Measurements from ENCODE around the gene EVA1C.
"Not testable (repeated sequence)": the region's sequence is repeated elsewhere in the genome, so short reads cannot be mapped to it uniquely, and the experiment has no call there.

EVA1C gene

GRCh38 chr21:32377991-32378390, 34.5 kb upstream of the EVA1C start:
- Histone ChIP-seq H3K27me3 (ENCODE audit: low read depth, low read length) (no peaks in the 10 kb centered on the region), H3K4me1 (ENCODE audit: control insufficient read depth in 1 of 2, insufficient read depth in 2 of 2, low read length in 2 of 2) (no peaks in the 10 kb centered on the region), H3K4me3 (ENCODE audit: low read depth in 1 of 2, low read length in 2 of 2) (no peak overlapping the region), H3K27ac (ENCODE audit: low read length) (no peak overlapping the region), H3K9me3 (ENCODE audit: control insufficient read depth in 1 of 2, low read length in 2 of 2) (no peaks in the 10 kb centered on the region), H3K36me3 (ENCODE audit: control insufficient read depth in 1 of 2, insufficient read depth in 2 of 2, low read length in 2 of 2) (peaks cover 29 to 46% of the 10 kb centered on the region in 2 donors)

DNA sequence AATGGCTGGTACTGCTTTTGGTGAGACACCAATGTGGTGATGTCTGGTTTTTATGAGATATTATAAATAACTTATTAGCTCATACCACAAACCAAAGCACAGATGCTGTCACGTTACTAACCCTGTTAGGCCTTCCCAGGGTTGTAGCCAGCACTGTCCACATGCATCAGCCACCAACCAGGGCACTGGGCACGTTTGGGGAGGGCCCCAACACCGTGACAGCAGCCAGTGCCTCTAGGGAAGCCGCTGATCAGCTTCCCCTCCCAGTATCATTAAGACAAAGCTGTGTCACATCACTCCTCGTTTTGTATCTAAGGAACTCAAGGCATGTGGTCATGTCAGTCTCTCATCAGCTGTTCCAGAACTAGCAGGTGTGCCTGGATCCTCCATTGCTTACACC, 33.5 kb upstream of the EVA1C start:
- Histone ChIP-seq H3K36me3 (ENCODE audit: control insufficient read depth in 1 of 2, insufficient read depth in 2 of 2, low read length in 2 of 2) (peaks cover 38 to 56% of the 10 kb centered on the region in 2 donors), H3K9me3 (ENCODE audit: control insufficient read depth in 1 of 2, low read length in 2 of 2) (no peaks in the 10 kb centered on the region), H3K4me1 (ENCODE audit: control insufficient read depth in 1 of 2, insufficient read depth in 2 of 2, low read length in 2 of 2) (no peaks in the 10 kb centered on the region), H3K27ac (ENCODE audit: low read length) (no peak overlapping the region), H3K4me3 (ENCODE audit: low read depth in 1 of 2, low read length in 2 of 2) (no peak overlapping the region), H3K27me3 (ENCODE audit: low read depth, low read length) (no peaks in the 10 kb centered on the region)

DNA sequence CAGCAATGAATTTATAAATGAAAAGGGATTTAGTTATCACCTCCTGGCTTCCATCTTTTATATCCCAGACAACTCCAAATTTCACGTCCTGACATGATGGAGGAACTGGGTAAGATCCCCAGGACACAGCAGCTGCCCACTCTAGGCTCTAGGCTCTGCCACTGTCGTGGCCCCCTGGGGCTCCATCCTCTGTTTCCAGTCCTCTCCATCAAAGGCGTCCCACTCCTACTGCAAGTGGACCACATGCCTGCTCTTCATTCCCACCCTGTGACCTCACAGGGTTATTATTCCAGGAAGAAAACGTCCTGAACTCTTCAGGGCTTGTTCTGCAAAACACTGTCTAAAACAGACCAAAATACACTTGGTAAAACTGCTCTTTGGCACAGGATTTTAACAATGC, 31.6 kb upstream of the EVA1C start:
- H3K27ac ChIP-seq (ENCODE audit: low read length) = no peak overlapping the region
- H3K36me3 ChIP-seq (ENCODE audit: control insufficient read depth in 1 of 2, insufficient read depth in 2 of 2, low read length in 2 of 2) = peaks cover 40 to 62% of the 10 kb centered on the region in 2 donors
- H3K9me3 ChIP-seq (ENCODE audit: control insufficient read depth in 1 of 2, low read length in 2 of 2) = no peaks in the 10 kb centered on the region
- H3K4me1 ChIP-seq (ENCODE audit: control insufficient read depth in 1 of 2, insufficient read depth in 2 of 2, low read length in 2 of 2) = no peaks in the 10 kb centered on the region
- no peak overlapping the region for H3K4me3 ChIP-seq (ENCODE audit: low read depth in 1 of 2, low read length in 2 of 2)
- H3K27me3 ChIP-seq (ENCODE audit: low read depth, low read length) = no peaks in the 10 kb centered on the region

DNA sequence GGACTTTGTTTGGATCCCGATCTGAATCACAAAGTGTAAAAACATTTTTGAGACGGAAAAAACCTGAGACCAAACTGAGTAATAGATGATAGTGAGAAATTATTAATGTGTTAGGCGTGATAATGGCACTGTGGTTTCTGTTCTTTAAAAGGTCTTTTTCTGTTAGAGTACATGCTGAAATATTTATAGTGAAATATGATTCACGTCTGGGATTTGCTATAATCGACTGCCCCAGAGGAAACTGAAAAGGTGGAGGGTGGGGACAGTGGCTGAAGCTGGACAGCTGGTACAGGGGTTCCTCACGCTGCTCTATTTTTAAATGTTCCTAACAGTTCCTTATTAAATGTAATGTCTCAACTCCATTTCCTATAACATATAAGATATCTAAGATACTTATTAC, 30.9 kb upstream of the EVA1C start:
- no peaks in the 10 kb centered on the region for H3K27me3 ChIP-seq (ENCODE audit: low read depth, low read length)
- H3K36me3 ChIP-seq (ENCODE audit: control insufficient read depth in 1 of 2, insufficient read depth in 2 of 2, low read length in 2 of 2) = peaks cover 40 to 62% of the 10 kb centered on the region in 2 donors
- no peaks in the 10 kb centered on the region for H3K4me1 ChIP-seq (ENCODE audit: control insufficient read depth in 1 of 2, insufficient read depth in 2 of 2, low read length in 2 of 2)
- H3K27ac ChIP-seq (ENCODE audit: low read length) = no peak overlapping the region
- H3K9me3 ChIP-seq (ENCODE audit: control insufficient read depth in 1 of 2, low read length in 2 of 2) = no peaks in the 10 kb centered on the region
- H3K4me3 ChIP-seq (ENCODE audit: low read depth in 1 of 2, low read length in 2 of 2) = no peak overlapping the region

GRCh38 chr21:32382108-32382644, 30.3 kb upstream of the EVA1C start:
- Histone ChIP-seq H3K36me3 (ENCODE audit: control insufficient read depth in 1 of 2, insufficient read depth in 2 of 2, low read length in 2 of 2) (peaks cover 40 to 62% of the 10 kb centered on the region in 2 donors), H3K4me1 (ENCODE audit: control insufficient read depth in 1 of 2, insufficient read depth in 2 of 2, low read length in 2 of 2) (no peaks in the 10 kb centered on the region), H3K27me3 (ENCODE audit: low read depth, low read length) (no peaks in the 10 kb centered on the region), H3K4me3 (ENCODE audit: low read depth in 1 of 2, low read length in 2 of 2) (no peak overlapping the region), H3K27ac (ENCODE audit: low read length) (no peak overlapping the region), H3K9me3 (ENCODE audit: control insufficient read depth in 1 of 2, low read length in 2 of 2) (no peaks in the 10 kb centered on the region)

- H3K9me3 ChIP-seq (ENCODE audit: control insufficient read depth in 1 of 2, low read length in 2 of 2) = no peaks in the 10 kb centered on the region
- no peak overlapping the region for H3K4me3 ChIP-seq (ENCODE audit: low read depth in 1 of 2, low read length in 2 of 2)
- H3K36me3 ChIP-seq (ENCODE audit: control insufficient read depth in 1 of 2, insufficient read depth in 2 of 2, low read length in 2 of 2) = peaks cover 40 to 59% of the 10 kb centered on the region in 2 donors
- H3K4me1 ChIP-seq (ENCODE audit: control insufficient read depth in 1 of 2, insufficient read depth in 2 of 2, low read length in 2 of 2) = no peaks in the 10 kb centered on the region
- no peak overlapping the region for H3K27ac ChIP-seq (ENCODE audit: low read length)
- H3K27me3 ChIP-seq (ENCODE audit: low read depth, low read length) = no peaks in the 10 kb centered on the region
Observed at GRCh38 chr21:32383812-32384211, 28.7 kb upstream of the EVA1C start.

- peaks cover 0 to 2% of the 10 kb centered on the region in 2 donors for H3K4me1 ChIP-seq (ENCODE audit: control insufficient read depth in 1 of 2, insufficient read depth in 2 of 2, low read length in 2 of 2)
- no peaks in the 10 kb centered on the region for H3K9me3 ChIP-seq (ENCODE audit: control insufficient read depth in 1 of 2, low read length in 2 of 2)
- no peak overlapping the region for H3K4me3 ChIP-seq (ENCODE audit: low read depth in 1 of 2, low read length in 2 of 2)
- no peak overlapping the region for H3K27ac ChIP-seq (ENCODE audit: low read length)
- H3K27me3 ChIP-seq (ENCODE audit: low read depth, low read length) = no peaks in the 10 kb centered on the region
- H3K36me3 ChIP-seq (ENCODE audit: control insufficient read depth in 1 of 2, insufficient read depth in 2 of 2, low read length in 2 of 2) = peaks cover 27 to 39% of the 10 kb centered on the region in 2 donors
Observed at GRCh38 chr21:32386195-32386870, 26.2 kb upstream of the EVA1C start.

DNA sequence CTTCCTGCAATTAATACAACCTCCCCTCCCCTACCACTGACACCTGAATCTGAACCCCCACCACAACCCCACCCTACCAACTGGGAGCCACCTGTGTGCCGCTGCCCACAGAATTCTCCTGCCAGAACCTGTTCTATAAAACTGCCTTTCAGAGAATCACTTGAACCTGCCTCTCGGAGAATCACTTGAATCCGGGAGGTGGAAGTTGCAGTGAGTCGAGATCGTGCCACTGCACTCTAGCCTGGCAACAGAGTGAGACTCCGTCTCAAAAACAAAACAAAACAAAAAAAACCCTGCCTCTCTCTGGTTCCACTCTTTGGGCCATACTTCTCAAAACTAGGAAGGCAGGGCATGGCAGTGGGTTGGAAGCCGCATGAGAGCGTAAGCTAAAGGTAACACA, 25.4 kb upstream of the EVA1C start:
- no peaks in the 10 kb centered on the region for H3K27me3 ChIP-seq (ENCODE audit: low read depth, low read length)
- H3K9me3 ChIP-seq (ENCODE audit: control insufficient read depth in 1 of 2, low read length in 2 of 2) = no peaks in the 10 kb centered on the region
- peaks cover 0 to 9% of the 10 kb centered on the region in 2 donors for H3K4me1 ChIP-seq (ENCODE audit: control insufficient read depth in 1 of 2, insufficient read depth in 2 of 2, low read length in 2 of 2)
- no peak overlapping the region for H3K27ac ChIP-seq (ENCODE audit: low read length)
- H3K36me3 ChIP-seq (ENCODE audit: control insufficient read depth in 1 of 2, insufficient read depth in 2 of 2, low read length in 2 of 2) = peaks cover 27 to 31% of the 10 kb centered on the region in 2 donors
- no peak overlapping the region for H3K4me3 ChIP-seq (ENCODE audit: low read depth in 1 of 2, low read length in 2 of 2)

DNA sequence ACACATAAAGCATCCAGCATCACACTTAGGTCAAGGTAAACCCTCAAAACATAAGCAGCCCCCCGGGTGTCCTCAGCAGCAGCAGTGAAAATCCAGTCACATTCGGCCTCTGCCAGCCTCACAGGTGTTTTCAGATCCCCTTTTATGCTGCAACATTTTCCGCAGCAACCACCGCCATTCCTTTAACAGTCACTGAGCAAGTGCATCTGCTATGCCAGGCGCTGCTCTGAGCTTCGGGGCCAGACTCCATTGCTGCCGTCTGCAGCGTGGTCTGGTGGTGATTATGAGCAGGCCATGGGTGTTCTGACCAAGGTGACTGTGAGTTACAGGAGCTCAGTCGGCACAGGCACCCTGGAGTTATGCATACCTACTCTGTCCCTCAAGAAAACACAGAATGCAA, 24.2 kb upstream of the EVA1C start:
- Histone ChIP-seq H3K36me3 (ENCODE audit: control insufficient read depth in 1 of 2, insufficient read depth in 2 of 2, low read length in 2 of 2) (peaks cover 16 to 19% of the 10 kb centered on the region in 2 donors), H3K9me3 (ENCODE audit: control insufficient read depth in 1 of 2, low read length in 2 of 2) (no peaks in the 10 kb centered on the region), H3K27me3 (ENCODE audit: low read depth, low read length) (no peaks in the 10 kb centered on the region), H3K27ac (ENCODE audit: low read length) (no peak overlapping the region), H3K4me3 (ENCODE audit: low read depth in 1 of 2, low read length in 2 of 2) (no peak overlapping the region), H3K4me1 (ENCODE audit: control insufficient read depth in 1 of 2, insufficient read depth in 2 of 2, low read length in 2 of 2) (peaks cover 0 to 13% of the 10 kb centered on the region in 2 donors)

GRCh38 chr21:32389337-32390015, 23.0 kb upstream of the EVA1C start:
- no peaks in the 10 kb centered on the region for H3K27me3 ChIP-seq (ENCODE audit: low read depth, low read length)
- peaks cover 4 to 7% of the 10 kb centered on the region in 2 donors for H3K36me3 ChIP-seq (ENCODE audit: control insufficient read depth in 1 of 2, insufficient read depth in 2 of 2, low read length in 2 of 2)
- peaks cover 0 to 17% of the 10 kb centered on the region in 2 donors for H3K4me1 ChIP-seq (ENCODE audit: control insufficient read depth in 1 of 2, insufficient read depth in 2 of 2, low read length in 2 of 2)
- no peak overlapping the region for H3K4me3 ChIP-seq (ENCODE audit: low read depth in 1 of 2, low read length in 2 of 2)
- no peaks in the 10 kb centered on the region for H3K9me3 ChIP-seq (ENCODE audit: control insufficient read depth in 1 of 2, low read length in 2 of 2)
- no peak overlapping the region for H3K27ac ChIP-seq (ENCODE audit: low read length)

GRCh38 chr21:32390537-32391224, 21.8 kb upstream of the EVA1C start:
- H3K27ac ChIP-seq (ENCODE audit: low read length); H3K27me3 ChIP-seq (ENCODE audit: low read depth, low read length); H3K36me3 ChIP-seq (ENCODE audit: control insufficient read depth in 1 of 2, insufficient read depth in 2 of 2, low read length in 2 of 2); H3K9me3 ChIP-seq (ENCODE audit: control insufficient read depth in 1 of 2, low read length in 2 of 2); H3K4me3 ChIP-seq (ENCODE audit: low read depth in 1 of 2, low read length in 2 of 2): not testable (repeated sequence)
- peaks cover 0 to 17% of the 10 kb centered on the region in 2 donors for H3K4me1 ChIP-seq (ENCODE audit: control insufficient read depth in 1 of 2, insufficient read depth in 2 of 2, low read length in 2 of 2)
